H1 (cell line): Measurements from ENCODE around the gene GIPC2. TPM values are rescaled to one million over a fixed set of nuclear protein-coding genes. Genes with fewer than 3 reads are reported as not detected.
A peak's percentile ranks its signal among the peaks of the same experiment; 100 is the strongest.

Source experiments
- ASH2L ChIP-seq: fragments of 200-600, 300-600 bp; sonication (generic); IDR thresholded peaks from one replicate; pipeline ENCODE4 v1.7.1; 2017; ENCODE audit warnings: low read length
- BACH1 ChIP-seq: IDR thresholded peaks from 2 replicates; pipeline ENCODE4 v1.6.1; 2012; ENCODE audit warnings: low read length, improper control_type of control experiment
- BRCA1 ChIP-seq: IDR thresholded peaks from 2 replicates; pipeline ENCODE4 v1.6.1; 2012; ENCODE audit warnings: low read depth, low read length, improper control_type of control experiment
- CBX8 ChIP-seq: fragments of 300-800, 300-1000 bp; sonication (generic); IDR thresholded peaks from 2 replicates; pipeline ENCODE4 v1.7.1; 2016; ENCODE audit warnings: low read depth, low read length, borderline replicate concordance
- CEBPB ChIP-seq: IDR thresholded peaks from 2 replicates; pipeline ENCODE4 v1.6.1; 2012; ENCODE audit warnings: low read depth, low read length
- CTBP2 ChIP-seq: IDR thresholded peaks from 2 replicates; pipeline ENCODE4 v1.7.0; 2011; ENCODE audit warnings: borderline replicate concordance, mild to moderate bottlenecking, moderate library complexity, mixed read lengths, low read length; ENCODE audit not compliant: insufficient read depth, insufficient read length
- GABPA ChIP-seq: IDR thresholded peaks from 2 replicates; pipeline ENCODE4 v1.6.1; 2011; ENCODE audit warnings: mild to moderate bottlenecking, low read length, moderate library complexity, borderline replicate concordance; ENCODE audit not compliant: insufficient read depth
- GTF2F1 ChIP-seq: IDR thresholded peaks from 2 replicates; pipeline ENCODE4 v1.6.1; 2012; ENCODE audit warnings: low read depth, low read length, improper control_type of control experiment, borderline replicate concordance
- HDAC6 ChIP-seq: IDR thresholded peaks from one replicate; pipeline ENCODE4 v1.7.1; 2012; ENCODE audit warnings: low read depth, mild to moderate bottlenecking, inconsistent platforms, low read length, moderate library complexity
- NANOG ChIP-seq: IDR thresholded peaks from 2 replicates; pipeline ENCODE4 v1.6.1; 2011; ENCODE audit warnings: low read length, low read depth, mild to moderate bottlenecking, inconsistent platforms; ENCODE audit not compliant: insufficient read depth, poor library complexity, severe bottlenecking
- NRF1 ChIP-seq: IDR thresholded peaks from 2 replicates; pipeline ENCODE4 v1.6.1; 2011; ENCODE audit warnings: mild to moderate bottlenecking, low read depth, low read length, improper control_type of control experiment
- POLR2AphosphoS5 ChIP-seq: IDR thresholded peaks from 2 replicates; pipeline ENCODE4 v1.6.1; 2011; ENCODE audit warnings: low read depth, low read length
- POU5F1 ChIP-seq: IDR thresholded peaks from 2 replicates; pipeline ENCODE4 v1.6.1; 2011; ENCODE audit warnings: low read depth, mild to moderate bottlenecking, low read length, moderate library complexity
- RNF2 ChIP-seq: fragments of 200-900, 300-1000 bp; sonication (generic); IDR thresholded peaks from 2 replicates; pipeline ENCODE4 v1.7.1; 2016; ENCODE audit warnings: borderline replicate concordance, low read depth, mild to moderate bottlenecking, antibody characterized with exemption, low read length; ENCODE audit not compliant: poor library complexity, severe bottlenecking; ENCODE audit errors: missing control alignments
- SAP30 ChIP-seq: fragments of 300-600 bp; sonication (generic); IDR thresholded peaks from 2 replicates; pipeline ENCODE4 v1.7.1; 2012; ENCODE audit warnings: low read length, moderate library complexity, mild to moderate bottlenecking, inconsistent platforms; ENCODE audit not compliant: insufficient read depth, insufficient replicate concordance
- SIN3A ChIP-seq, 2 experiments: IDR thresholded peaks in 1 of 2; conservative IDR thresholded peaks in 1 of 2; 2 replicates each; pipeline ENCODE4 v1.6.1; 2011 to 2012; ENCODE audit warnings: low read length in 2 of 2, improper control_type of control experiment in 1 of 2, low read depth in 1 of 2, mild to moderate bottlenecking in 1 of 2
- SIRT6 ChIP-seq: IDR thresholded peaks from one replicate; pipeline ENCODE4 v1.7.1; 2012; ENCODE audit warnings: low read length, inconsistent platforms
- SP1 ChIP-seq: IDR thresholded peaks from 2 replicates; pipeline ENCODE4 v1.6.1; 2011; ENCODE audit warnings: low read depth, low read length
- SP2 ChIP-seq: IDR thresholded peaks from 2 replicates; pipeline ENCODE4 v1.6.1; 2012; ENCODE audit warnings: mild to moderate bottlenecking, low read length, inconsistent platforms
- TEAD4 ChIP-seq: IDR thresholded peaks from 2 replicates; pipeline ENCODE4 v1.6.1; 2012; ENCODE audit warnings: low read depth, low read length, inconsistent platforms, mixed read lengths
- YY1 ChIP-seq: IDR thresholded peaks from 2 replicates; pipeline ENCODE4 v1.6.1; 2011; ENCODE audit warnings: low read depth, mild to moderate bottlenecking, low read length
- polyA plus RNA-seq, 7 experiments: library from polyadenylated mRNA; depleted of rRNA in 3 of 7; stranded (reverse) in 5 of 7; unstranded in 2 of 7; fragments of >200 nt in 5 of 7; fragments of 200-250 nt in 2 of 7; gene quantifications; 1 replicate in 5 of 7; 2 replicates in 1 of 7; 4 replicates in 1 of 7; pipeline versions ENCODE4 v1.2.1 to v1.2.3, GENCODE V29; 2011 to 2013; ENCODE audit warnings: missing spikeins in 2 of 7, mixed read lengths in 2 of 7
- total RNA-seq: library from RNA; stranded (reverse); fragmentation: NEBNext Ultra II Directional; extraction: Animal tissue kit (Norgen Biotek cat#: 25700); gene quantifications from 2 replicates; pipeline ENCODE4 v1.2.1, GENCODE V29; 2021
- TF ChIP-seq, protein P1 (sequence below): IDR thresholded peaks from 2 replicates; pipeline ENCODE4 v1.6.1; 2011; ENCODE audit warnings: low read length, improper control_type of control experiment

The GIPC2 gene
- total and polyA plus RNA-seq, 2 of the 8 experiments (the other 6 are each of a cell fraction or from before 2014, with no cell fraction given) = 0.29 to 0.69 TPM

DNA sequence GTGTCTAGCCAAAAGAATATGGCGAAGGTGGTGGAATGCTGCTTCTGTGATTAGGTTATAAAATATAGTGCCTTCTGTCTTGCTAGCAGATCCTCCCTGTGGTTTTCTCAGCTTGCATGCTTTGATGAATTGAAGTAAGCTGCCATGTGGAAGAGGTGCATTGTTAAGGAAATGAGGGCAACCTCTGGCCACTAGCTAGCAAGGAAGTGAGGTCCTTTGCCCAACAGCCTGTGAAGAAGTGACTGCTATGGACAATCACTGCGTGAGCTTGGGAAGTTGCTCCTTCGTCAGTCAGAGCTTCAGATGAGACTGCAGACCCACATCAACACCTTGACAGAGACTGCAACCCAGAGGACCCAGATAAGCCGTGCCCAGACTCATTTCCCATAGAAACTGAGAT is 109.4 kb downstream of the GIPC2 start (continued):
- TF ChIP-seq POU5F1 (peak; percentile 64; the same call in 1 of the 2 replicates), NRF1 (no peak), YY1 (peak; percentile 64), CTBP2 (peak; percentile 72), CEBPB (no peak), SIN3A (conservative IDR thresholded peaks at IDR 0.05 in 1 of 2, IDR thresholded peaks at IDR 0.05 in 1 of 2; ENCODE audit: low read depth in 1 of 2, low read length in 2 of 2) (no peak), SAP30 (no peak), GTF2F1 (no peak), SP2 (no peak), TEAD4 (peak; percentile 17; the same call in 1 of the 2 replicates), SIRT6 (no peak), NANOG (peak; percentile 75), HDAC6 (no peak), RNF2 (no peak), POLR2AphosphoS5 (no peak), ASH2L (no peak), SP1 (no peak), GABPA (no peak), BRCA1 (no peak), BACH1 (no peak), CBX8 (no peak)
- TF ChIP-seq, protein P1, sequence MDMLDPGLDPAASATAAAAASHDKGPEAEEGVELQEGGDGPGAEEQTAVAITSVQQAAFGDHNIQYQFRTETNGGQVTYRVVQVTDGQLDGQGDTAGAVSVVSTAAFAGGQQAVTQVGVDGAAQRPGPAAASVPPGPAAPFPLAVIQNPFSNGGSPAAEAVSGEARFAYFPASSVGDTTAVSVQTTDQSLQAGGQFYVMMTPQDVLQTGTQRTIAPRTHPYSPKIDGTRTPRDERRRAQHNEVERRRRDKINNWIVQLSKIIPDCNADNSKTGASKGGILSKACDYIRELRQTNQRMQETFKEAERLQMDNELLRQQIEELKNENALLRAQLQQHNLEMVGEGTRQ = no peak
